Measurements from ENCODE around the gene ATG9B. TPM values are rescaled to one million over a fixed set of nuclear protein-coding genes. Genes with fewer than 3 reads are reported as not detected.

Gene ATG9B
- polyA plus RNA-seq, 1 experiment, result 0.15 TPM

DNA sequence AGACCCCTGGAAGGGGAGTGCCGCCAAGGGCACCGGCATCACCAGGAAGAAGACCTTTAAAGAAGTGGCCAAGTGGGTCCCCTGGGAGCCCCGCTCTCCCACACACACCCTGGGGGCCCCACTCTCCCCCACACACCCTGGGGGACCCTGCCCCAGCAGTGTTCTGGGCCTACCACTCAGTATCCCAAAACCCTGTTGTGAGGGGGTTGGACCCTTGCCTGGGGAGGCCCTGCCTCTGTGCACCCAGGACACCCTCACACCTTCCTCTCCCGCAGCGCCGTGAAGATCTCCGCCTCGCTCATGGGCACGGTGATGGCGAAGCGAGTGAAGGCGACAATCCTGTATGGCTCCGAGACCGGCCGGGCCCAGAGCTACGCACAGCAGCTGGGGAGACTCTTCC, 22.7 kb downstream of the ATG9B start:
- TF ChIP-seq, protein P1, sequence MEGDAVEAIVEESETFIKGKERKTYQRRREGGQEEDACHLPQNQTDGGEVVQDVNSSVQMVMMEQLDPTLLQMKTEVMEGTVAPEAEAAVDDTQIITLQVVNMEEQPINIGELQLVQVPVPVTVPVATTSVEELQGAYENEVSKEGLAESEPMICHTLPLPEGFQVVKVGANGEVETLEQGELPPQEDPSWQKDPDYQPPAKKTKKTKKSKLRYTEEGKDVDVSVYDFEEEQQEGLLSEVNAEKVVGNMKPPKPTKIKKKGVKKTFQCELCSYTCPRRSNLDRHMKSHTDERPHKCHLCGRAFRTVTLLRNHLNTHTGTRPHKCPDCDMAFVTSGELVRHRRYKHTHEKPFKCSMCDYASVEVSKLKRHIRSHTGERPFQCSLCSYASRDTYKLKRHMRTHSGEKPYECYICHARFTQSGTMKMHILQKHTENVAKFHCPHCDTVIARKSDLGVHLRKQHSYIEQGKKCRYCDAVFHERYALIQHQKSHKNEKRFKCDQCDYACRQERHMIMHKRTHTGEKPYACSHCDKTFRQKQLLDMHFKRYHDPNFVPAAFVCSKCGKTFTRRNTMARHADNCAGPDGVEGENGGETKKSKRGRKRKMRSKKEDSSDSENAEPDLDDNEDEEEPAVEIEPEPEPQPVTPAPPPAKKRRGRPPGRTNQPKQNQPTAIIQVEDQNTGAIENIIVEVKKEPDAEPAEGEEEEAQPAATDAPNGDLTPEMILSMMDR (IDR thresholded peaks at IDR 0.05; ENCODE audit: insufficient read depth, low read depth, low read length), result no peak
- ChIA-PET POLR2A (no interaction called here), CTCF (no interaction called here)
- Histone ChIP-seq H3K4me3 (ENCODE audit: low read depth, low read length) (no peak overlapping the region), H3K27me3 (ENCODE audit: control insufficient read depth, insufficient read depth, low read length) (no peaks in the 10 kb centered on the region; the same call in none of the 2 replicates), H3K36me3 (ENCODE audit: control insufficient read depth, insufficient read depth, low read length) (no peaks in the 10 kb centered on the region)
- no peak for DNase-seq (ENCODE audit: low read depth)

- Histone ChIP-seq H3K36me3 (ENCODE audit: control insufficient read depth, insufficient read depth, low read length) (no peaks in the 10 kb centered on the region), H3K27me3 (ENCODE audit: control insufficient read depth, insufficient read depth, low read length) (no peaks in the 10 kb centered on the region; the same call in none of the 2 replicates), H3K4me3 (ENCODE audit: low read depth, low read length) (no peak overlapping the region)
- TF ChIP-seq, protein P1 (IDR thresholded peaks at IDR 0.05; ENCODE audit: insufficient read depth, low read depth, low read length), result no peak
- POLR2A ChIA-PET, result no interaction called here
- CTCF ChIA-PET, result no interaction called here
- no peak for DNase-seq (ENCODE audit: low read depth)
Observed at GRCh38 chr7:151000897-151001495, 23.3 kb downstream of the ATG9B start.

DNA sequence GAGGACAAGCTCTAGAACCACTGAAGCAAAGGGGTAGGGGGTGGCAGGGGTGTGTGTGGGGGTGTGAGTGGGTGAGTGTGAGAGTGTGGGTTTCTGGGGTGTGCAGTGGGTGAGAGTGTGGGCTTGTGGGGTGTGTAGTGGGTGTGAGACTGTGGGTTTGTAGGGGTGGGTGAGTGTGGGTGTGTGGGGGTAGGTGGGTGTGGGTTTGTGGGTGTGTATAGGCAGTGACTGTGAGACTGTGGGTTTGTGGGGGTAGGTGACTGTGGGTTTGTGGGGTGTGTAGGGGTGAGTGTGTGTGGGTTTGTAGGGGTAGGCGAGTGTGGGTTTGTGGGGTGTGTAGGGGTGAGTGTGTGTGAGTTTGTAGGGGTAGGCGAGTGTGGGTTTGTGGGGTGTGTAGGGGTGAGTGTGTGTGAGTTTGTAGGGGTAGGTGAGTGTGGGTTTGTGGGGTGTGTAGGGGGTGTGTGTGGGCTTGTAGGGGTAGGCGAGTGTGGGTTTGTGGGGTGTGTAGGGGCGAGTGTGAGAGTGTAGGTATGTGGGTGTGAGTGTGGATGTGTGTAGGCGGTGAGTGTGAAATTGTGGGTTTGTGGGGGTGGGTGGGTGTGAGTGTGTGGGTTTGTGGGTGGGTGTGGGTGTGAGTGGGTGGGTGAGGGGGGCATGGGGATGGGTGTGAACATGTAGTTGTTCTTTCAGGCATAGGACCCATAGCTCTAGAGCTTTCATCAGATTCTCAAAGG, 24.6 kb downstream of the ATG9B start:
- ChIA-PET CTCF (no interaction called here), POLR2A (no interaction called here)
- no peak for DNase-seq (ENCODE audit: low read depth)

GRCh38 chr7:150999001-150999400, 25.3 kb downstream of the ATG9B start:
- Histone ChIP-seq H3K4me3 (ENCODE audit: low read depth, low read length) (no peak overlapping the region), H3K36me3 (ENCODE audit: control insufficient read depth, insufficient read depth, low read length) (no peaks in the 10 kb centered on the region), H3K27me3 (ENCODE audit: control insufficient read depth, insufficient read depth, low read length) (no peaks in the 10 kb centered on the region; the same call in none of the 2 replicates)
- TF ChIP-seq, protein P1 (IDR thresholded peaks at IDR 0.05; ENCODE audit: insufficient read depth, low read depth, low read length), result no peak
- no peak for DNase-seq (ENCODE audit: low read depth)
- CTCF ChIA-PET, result no interaction called here
- POLR2A ChIA-PET, result no interaction called here

More for the DNA sequence above, 24.6 kb downstream of the ATG9B start:
- H3K27me3 ChIP-seq (ENCODE audit: control insufficient read depth, insufficient read depth, low read length), result no peaks in the 10 kb centered on the region; the same call in none of the 2 replicates
- no peaks in the 10 kb centered on the region for H3K36me3 ChIP-seq (ENCODE audit: control insufficient read depth, insufficient read depth, low read length)
- TF ChIP-seq, protein P1 (IDR thresholded peaks at IDR 0.05; ENCODE audit: insufficient read depth, low read depth, low read length), result no peak
- H3K4me3 ChIP-seq (ENCODE audit: low read depth, low read length), result no peak overlapping the region

DNA sequence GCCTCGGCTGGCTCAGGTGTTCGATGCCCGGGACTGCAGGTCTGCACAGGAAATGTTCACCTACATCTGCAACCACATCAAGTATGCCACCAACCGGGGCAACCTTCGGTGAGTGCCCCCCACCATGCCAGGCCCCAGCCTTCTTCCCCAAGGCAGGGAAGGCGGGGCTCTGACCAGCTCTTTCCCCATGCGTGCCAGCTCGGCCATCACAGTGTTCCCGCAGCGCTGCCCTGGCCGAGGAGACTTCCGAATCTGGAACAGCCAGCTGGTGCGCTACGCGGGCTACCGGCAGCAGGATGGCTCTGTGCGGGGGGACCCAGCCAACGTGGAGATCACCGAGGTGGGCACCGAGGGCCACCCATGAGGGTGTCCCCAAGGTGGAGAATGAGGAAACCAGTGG, 26.0 kb downstream of the ATG9B start:
- ChIA-PET CTCF (no interaction called here), POLR2A (no interaction called here)
- Histone ChIP-seq H3K36me3 (ENCODE audit: control insufficient read depth, insufficient read depth, low read length) (no peaks in the 10 kb centered on the region), H3K27me3 (ENCODE audit: control insufficient read depth, insufficient read depth, low read length) (no peaks in the 10 kb centered on the region; the same call in none of the 2 replicates), H3K4me3 (ENCODE audit: low read depth, low read length) (no peak overlapping the region)
- DNase-seq (ENCODE audit: low read depth), result no peak
- TF ChIP-seq, protein P1 (IDR thresholded peaks at IDR 0.05; ENCODE audit: insufficient read depth, low read depth, low read length), result no peak

All from BJ (cell line).